ENCODE data around the gene MT1M.
"Not testable (repeated sequence)": the region's sequence is repeated elsewhere in the genome, so short reads cannot be mapped to it uniquely, and the experiment has no call there.

The MT1M gene

GRCh38 chr16:56674570-56674969 lies 42.1 kb downstream of the MT1M start:
- DNase-seq (ENCODE audit: low read depth), result not testable (repeated sequence)

GRCh38 chr16:56675685-56676210 lies 43.3 kb downstream of the MT1M start:
- DNase-seq (ENCODE audit: low read depth), result no peak

GRCh38 chr16:56677474-56677873 lies 45.0 kb downstream of the MT1M start:
- no peak for DNase-seq (ENCODE audit: low read depth)

GRCh38 chr16:56679078-56679730 lies 46.7 kb downstream of the MT1M start:
- no peak for DNase-seq (ENCODE audit: low read depth)

- DNase-seq (ENCODE audit: low read depth), result no peak
These were observed 47.4 kb downstream of the MT1M start for GRCh38 chr16:56679818-56680217.

- DNase-seq (ENCODE audit: low read depth), result peak; percentile 82
These were observed 49.7 kb downstream of the MT1M start, which contains the start of gene MT1X for GRCh38 chr16:56681939-56682702. Gene MT1X (plus strand): TSS chr16:56682470. CDS start chr16:56682541, 71 bp downstream.

- no peak for DNase-seq (ENCODE audit: low read depth)
These were observed 50.4 kb downstream of the MT1M start for GRCh38 chr16:56682703-56683397.

Data from fibroblast of the conjunctiva (primary cell).